Kidney (tissue), 14 donors: ENCODE data around the gene ADGRL3. TPM values are rescaled to one million over a fixed set of nuclear protein-coding genes. Genes with fewer than 3 reads are reported as not detected.

Source experiments
- DNase-seq, 5 donors: peaks; one replicate each; pipeline ENCODE4 v3.0.0-alpha.2; 2013 to 2020
- FAIRE-seq: peaks from 2 replicates; lab custom pipeline; 2012; peaks lifted over from hg19 to GRCh38; lab: Jason Lieb, UNC
- H3K27ac ChIP-seq, 2 donors: one replicate each; pipeline ENCODE4 v1.7.0; 2013; ENCODE audit warnings: low read depth in 2 of 2, low read length in 2 of 2, inconsistent platforms in 1 of 2
- H3K27me3 ChIP-seq: one replicate; pipeline ENCODE4 v1.7.1; 2013; ENCODE audit warnings: low read length, inconsistent platforms; ENCODE audit not compliant: control insufficient read depth, insufficient read depth
- H3K36me3 ChIP-seq, 3 donors: one replicate each; pipeline versions ENCODE4 v1.7.0 to v1.7.1; 2013; ENCODE audit warnings: low read length in 3 of 3, control low read depth in 1 of 3, inconsistent platforms in 1 of 3; ENCODE audit not compliant: insufficient read depth in 3 of 3, control insufficient read depth in 2 of 3
- H3K4me1 ChIP-seq, 3 donors: one replicate each; pipeline versions ENCODE4 v1.7.0 to v1.7.1; 2013; ENCODE audit warnings: low read length in 3 of 3, inconsistent platforms in 1 of 3, low read depth in 1 of 3; ENCODE audit not compliant: control insufficient read depth in 2 of 3, insufficient read depth in 2 of 3
- H3K4me3 ChIP-seq, 3 donors: one replicate each; pipeline versions ENCODE4 v1.7.0 to v1.8.1; 2013; ENCODE audit warnings: low read length in 3 of 3, control low read depth in 1 of 3, inconsistent platforms in 1 of 3
- H3K9ac ChIP-seq, 3 donors: one replicate each; pipeline versions ENCODE4 v1.7.0 to v1.7.1; 2013; ENCODE audit warnings: low read length in 3 of 3, control low read depth in 1 of 3, inconsistent platforms in 1 of 3
- H3K9me3 ChIP-seq, 3 donors: one replicate each; pipeline versions ENCODE4 v1.7.0 to v1.7.1; 2013; ENCODE audit warnings: low read length in 3 of 3, control low read depth in 1 of 3, inconsistent platforms in 1 of 3; ENCODE audit not compliant: control insufficient read depth in 2 of 3, insufficient read depth in 1 of 3
- CTCF ChIP-seq: IDR thresholded peaks from 3 replicates; pipeline ENCODE4 v1.5.1; 2012; ENCODE audit warnings: mild to moderate bottlenecking, moderate library complexity, borderline replicate concordance; ENCODE audit not compliant: insufficient read depth; ENCODE audit errors: extremely low read depth
- intact Hi-C: fragments of 100-400 bp; cut with DNase I; formaldehyde crosslinking; loops from one replicate; pipeline ENCODE4 v1.11.1; 2022
- polyA plus RNA-seq: library from polyadenylated mRNA; stranded (reverse); fragments of 350-450 nt; fragmentation: Illumina TruSeq; extraction: RNeasy Lipid Tissue Mini Kit (QIAGEN cat#74804); gene quantifications from one replicate; pipeline ENCODE4 v1.2.3, GENCODE V29; 2014; ENCODE audit warnings: low read depth, low replicate concordance; ENCODE audit not compliant: insufficient read depth
- total RNA-seq: library from RNA; stranded (reverse); fragmentation: NEBNext Ultra II Directional; extraction: Animal tissue kit (Norgen Biotek cat#: 25700); gene quantifications from one replicate; pipeline ENCODE4 v1.2.1, GENCODE V29; 2021
- donor health status: control.
- donor health status: control.
- donor health status: control.
- donor health status: control.
- donor health status: control.
- donor health status: DM: yes; HTN: yes; CAD: no.
- donor health status: Normal renal cell carcinoma (clear cell type).

The ADGRL3 gene
- total and polyA plus RNA-seq, 2 donors from 2014 or later = 1.3 to 8.9 TPM

GRCh38 chr4:61427099-61427817, 227.1 kb downstream of the ADGRL3 start:
- no peaks in the 10 kb centered on the region for H3K27me3 ChIP-seq
- no peak for FAIRE-seq

GRCh38 chr4:61427818-61428495, 227.8 kb downstream of the ADGRL3 start:
- Histone ChIP-seq H3K9ac (no peak overlapping the region), H3K4me3 (no peak overlapping the region), H3K9me3 (no peaks in the 10 kb centered on the region), H3K27me3 (no peaks in the 10 kb centered on the region), H3K4me1 (no peaks in the 10 kb centered on the region), H3K36me3 (no peaks in the 10 kb centered on the region), H3K27ac (no peak overlapping the region)
- no peak for TF ChIP-seq CTCF
- intact Hi-C loops = no loop called here
- DNase-seq (no peak), FAIRE-seq (no peak)

More at GRCh38 chr4:61427099-61427817, 227.1 kb downstream of the ADGRL3 start:
- DNase-seq = no peak
- Histone ChIP-seq H3K4me3 (no peak overlapping the region), H3K9me3 (no peaks in the 10 kb centered on the region), H3K36me3 (no peaks in the 10 kb centered on the region), H3K9ac (no peak overlapping the region), H3K27ac (no peak overlapping the region), H3K4me1 (no peaks in the 10 kb centered on the region)
- TF ChIP-seq CTCF = no peak
- intact Hi-C loops = no loop called here

GRCh38 chr4:61428950-61429349, 228.8 kb downstream of the ADGRL3 start:
- FAIRE-seq (no peak), DNase-seq (no peak)
- Histone ChIP-seq H3K27ac (no peak overlapping the region), H3K27me3 (no peaks in the 10 kb centered on the region), H3K9me3 (no peaks in the 10 kb centered on the region), H3K4me3 (no peak overlapping the region), H3K36me3 (no peaks in the 10 kb centered on the region), H3K9ac (no peak overlapping the region), H3K4me1 (no peaks in the 10 kb centered on the region)
- no peak for TF ChIP-seq CTCF
- intact Hi-C loops = no loop called here
